Nephron progenitor cell (in vitro differentiated cells): Measurements from ENCODE around the gene RMND5A.

ENCODE experiments used
- DNase-seq: peaks from one replicate; pipeline ENCODE4 v3.0.0; 2021
- H3K27ac Mint-ChIP-seq: 2 replicates; pipeline ENCODE4 v1.8.0; 2021; ENCODE audit warnings: mild to moderate bottlenecking, moderate library complexity, mixed read lengths
- H3K27me3 Mint-ChIP-seq: 2 replicates; pipeline ENCODE4 v1.8.0; 2021; ENCODE audit warnings: mild to moderate bottlenecking, low read depth, mixed read lengths; ENCODE audit not compliant: poor library complexity
- H3K36me3 Mint-ChIP-seq: 2 replicates; pipeline ENCODE4 v1.8.0; 2021; ENCODE audit warnings: low read depth, mixed read lengths
- H3K4me1 Mint-ChIP-seq: 2 replicates; pipeline ENCODE4 v1.8.0; 2021; ENCODE audit warnings: mixed read lengths
- H3K4me3 Mint-ChIP-seq: 2 replicates; pipeline ENCODE4 v1.8.0; 2021; ENCODE audit warnings: mild to moderate bottlenecking, moderate library complexity, mixed read lengths
- H3K9me3 Mint-ChIP-seq: 2 replicates; pipeline ENCODE4 v1.8.0; 2021; ENCODE audit warnings: mild to moderate bottlenecking, moderate library complexity, mixed read lengths
- CTCF ChIP-seq: fragments of 200-600 bp; sonication (generic); IDR thresholded peaks from 2 replicates; pipeline ENCODE4 v1.5.0; 2021; ENCODE audit warnings: antibody characterized with exemption

Gene RMND5A

GRCh38 chr2:86818114-86818801, 98.2 kb downstream of the RMND5A start:
- H3K4me1 Mint-ChIP-seq: no peaks in the 10 kb centered on the region
- TF ChIP-seq CTCF: no peak
- no peak overlapping the region for H3K4me3 Mint-ChIP-seq
- H3K36me3 Mint-ChIP-seq: peaks cover 11% of the 10 kb centered on the region
- peaks cover 30% of the 10 kb centered on the region for H3K9me3 Mint-ChIP-seq
- DNase-seq: no peak
- H3K27ac Mint-ChIP-seq: no peak overlapping the region
- peaks cover 3% of the 10 kb centered on the region for H3K27me3 Mint-ChIP-seq

- no peak overlapping the region for H3K27ac Mint-ChIP-seq
- H3K9me3 Mint-ChIP-seq: peaks cover 30% of the 10 kb centered on the region
- peaks cover 11% of the 10 kb centered on the region for H3K36me3 Mint-ChIP-seq
- no peak for TF ChIP-seq CTCF
- peaks cover 3% of the 10 kb centered on the region for H3K27me3 Mint-ChIP-seq
- no peak overlapping the region for H3K4me3 Mint-ChIP-seq
- peaks cover 7% of the 10 kb centered on the region for H3K4me1 Mint-ChIP-seq
- DNase-seq: no peak
Measured at GRCh38 chr2:86818957-86819356, 98.9 kb downstream of the RMND5A start.

- no peak for TF ChIP-seq CTCF
- H3K9me3 Mint-ChIP-seq: peaks cover 30% of the 10 kb centered on the region
- H3K36me3 Mint-ChIP-seq: peaks cover 11% of the 10 kb centered on the region
- no peak overlapping the region for H3K27ac Mint-ChIP-seq
- H3K27me3 Mint-ChIP-seq: peaks cover 9% of the 10 kb centered on the region
- peaks cover 17% of the 10 kb centered on the region for H3K4me1 Mint-ChIP-seq
- DNase-seq: no peak
- no peak overlapping the region for H3K4me3 Mint-ChIP-seq
Measured at GRCh38 chr2:86821306-86821705, 101.2 kb downstream of the RMND5A start.

- peaks cover 11% of the 10 kb centered on the region for H3K36me3 Mint-ChIP-seq
- no peak overlapping the region for H3K4me3 Mint-ChIP-seq
- TF ChIP-seq CTCF: no peak
- no peak for DNase-seq
- H3K4me1 Mint-ChIP-seq: peaks cover 18% of the 10 kb centered on the region
- peaks cover 30% of the 10 kb centered on the region for H3K9me3 Mint-ChIP-seq
- H3K27me3 Mint-ChIP-seq: peaks cover 9% of the 10 kb centered on the region
- H3K27ac Mint-ChIP-seq: no peak overlapping the region
Measured at GRCh38 chr2:86821842-86822241, 101.8 kb downstream of the RMND5A start.

GRCh38 chr2:86822668-86823345, 102.7 kb downstream of the RMND5A start:
- Mint-ChIP-seq H3K9me3 (peaks cover 30% of the 10 kb centered on the region), H3K4me1 (peaks cover 19% of the 10 kb centered on the region), H3K36me3 (peaks cover 11% of the 10 kb centered on the region), H3K27me3 (peaks cover 9% of the 10 kb centered on the region), H3K27ac (no peak overlapping the region), H3K4me3 (no peak overlapping the region)
- no peak for TF ChIP-seq CTCF
- no peak for DNase-seq
